Lower lobe of right lung (tissue), 2 donors: Measurements from ENCODE around the gene RASGRP2. TPM values are rescaled to one million over a fixed set of nuclear protein-coding genes. Genes with fewer than 3 reads are reported as not detected.

ENCODE experiments used
- ATAC-seq, 2 donors: fragments of 200-7000 bp; cut with Tn5 transposase; one replicate each; pipeline ENCODE4 v1.9.1; 2020 to 2022; ENCODE audit warnings: mild to moderate bottlenecking in 2 of 2, moderate library complexity in 2 of 2
- DNase-seq: peaks from one replicate; pipeline ENCODE4 v3.0.0-alpha.2; 2020
- H3K27ac ChIP-seq: fragments of 200-600 bp; one replicate; pipeline ENCODE4 v1.8.0; 2022
- H3K27me3 ChIP-seq: fragments of 200-600 bp; one replicate; pipeline ENCODE4 v1.8.0; 2022; ENCODE audit warnings: low read depth
- H3K36me3 ChIP-seq: fragments of 200-600 bp; one replicate; pipeline ENCODE4 v1.8.0; 2022; ENCODE audit warnings: mild to moderate bottlenecking
- H3K4me1 ChIP-seq: fragments of 200-600 bp; one replicate; pipeline ENCODE4 v1.8.0; 2022
- H3K4me3 ChIP-seq: fragments of 200-600 bp; one replicate; pipeline ENCODE4 v1.8.0; 2022; ENCODE audit warnings: mild to moderate bottlenecking
- H3K9me3 ChIP-seq: fragments of 200-600 bp; one replicate; pipeline ENCODE4 v1.8.0; 2022
- intact Hi-C: fragments of 100-400 bp; cut with DNase I; formaldehyde crosslinking; loops from one replicate; pipeline ENCODE4 v1.11.0; 2022
- total RNA-seq: library from RNA; stranded (reverse); fragmentation: NEBNext Ultra II Directional; extraction: Animal tissue kit (Norgen Biotek cat#: 25700); gene quantifications from one replicate; pipeline ENCODE4 v1.2.1, GENCODE V29; 2021
- TF ChIP-seq, protein P1 (sequence below): fragments of 200-600 bp; IDR thresholded peaks from one replicate; pipeline ENCODE4 v1.8.0; 2022; ENCODE audit warnings: antibody characterized with exemption, mild to moderate bottlenecking
- donor health status: DM: no; HTN: yes; CAD: no; lungs with severe emphysema.

Gene RASGRP2
- total RNA-seq, 1 donor from 2014 or later, result 30.4 TPM

DNA sequence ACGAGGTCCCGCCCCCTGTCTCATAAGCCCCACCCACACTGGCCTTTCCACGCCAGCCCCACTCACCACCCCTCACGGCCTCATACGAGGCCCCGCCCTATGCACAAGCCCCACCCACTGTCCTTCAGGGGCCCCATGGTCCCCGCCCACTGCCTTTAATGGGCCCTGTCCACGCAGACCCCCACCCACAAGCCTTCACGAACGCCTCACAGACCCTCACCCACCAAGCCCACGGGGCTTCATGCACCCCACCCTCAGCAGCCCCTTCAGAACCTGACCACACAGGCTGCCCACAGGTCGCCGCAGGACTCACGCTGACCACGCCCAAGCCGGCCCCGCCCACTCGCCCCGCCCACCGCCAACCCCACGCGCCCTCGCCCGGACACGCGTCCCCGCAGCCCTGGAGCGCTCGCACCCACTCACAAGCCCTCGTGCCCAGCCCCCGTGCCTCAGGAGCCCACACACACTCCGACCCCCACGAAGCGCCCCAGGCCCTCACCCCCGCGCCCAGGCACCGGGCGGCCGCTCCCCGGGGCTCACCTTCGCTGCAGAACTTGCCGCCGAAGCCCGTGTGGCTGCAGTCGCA is 31.4 kb downstream of the RASGRP2 start:
- TF ChIP-seq, protein P1, sequence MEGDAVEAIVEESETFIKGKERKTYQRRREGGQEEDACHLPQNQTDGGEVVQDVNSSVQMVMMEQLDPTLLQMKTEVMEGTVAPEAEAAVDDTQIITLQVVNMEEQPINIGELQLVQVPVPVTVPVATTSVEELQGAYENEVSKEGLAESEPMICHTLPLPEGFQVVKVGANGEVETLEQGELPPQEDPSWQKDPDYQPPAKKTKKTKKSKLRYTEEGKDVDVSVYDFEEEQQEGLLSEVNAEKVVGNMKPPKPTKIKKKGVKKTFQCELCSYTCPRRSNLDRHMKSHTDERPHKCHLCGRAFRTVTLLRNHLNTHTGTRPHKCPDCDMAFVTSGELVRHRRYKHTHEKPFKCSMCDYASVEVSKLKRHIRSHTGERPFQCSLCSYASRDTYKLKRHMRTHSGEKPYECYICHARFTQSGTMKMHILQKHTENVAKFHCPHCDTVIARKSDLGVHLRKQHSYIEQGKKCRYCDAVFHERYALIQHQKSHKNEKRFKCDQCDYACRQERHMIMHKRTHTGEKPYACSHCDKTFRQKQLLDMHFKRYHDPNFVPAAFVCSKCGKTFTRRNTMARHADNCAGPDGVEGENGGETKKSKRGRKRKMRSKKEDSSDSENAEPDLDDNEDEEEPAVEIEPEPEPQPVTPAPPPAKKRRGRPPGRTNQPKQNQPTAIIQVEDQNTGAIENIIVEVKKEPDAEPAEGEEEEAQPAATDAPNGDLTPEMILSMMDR, result no peak

DNA sequence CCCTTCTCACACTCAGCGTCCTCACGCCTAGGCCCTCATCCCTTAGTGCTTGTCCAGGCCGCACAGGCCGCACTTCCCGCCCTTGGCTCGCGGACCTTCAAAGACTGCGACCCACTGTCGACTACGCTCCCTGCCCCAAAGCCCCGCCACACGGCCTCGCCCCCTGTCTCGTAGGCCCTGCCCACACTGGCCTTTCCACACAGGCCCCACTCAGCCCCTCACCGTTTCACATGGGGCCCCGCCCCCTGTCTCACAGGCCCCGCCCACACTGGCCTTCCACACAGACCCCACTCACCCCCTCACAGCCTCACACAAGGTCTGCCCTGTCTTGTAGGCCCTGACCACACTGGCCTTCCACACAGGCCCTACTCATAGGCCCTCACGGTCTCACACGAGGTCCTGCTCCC is 32.0 kb downstream of the RASGRP2 start:
- no peaks in the 10 kb centered on the region for H3K9me3 ChIP-seq
- intact Hi-C loops, result no loop called here
- H3K36me3 ChIP-seq, result no peaks in the 10 kb centered on the region
- TF ChIP-seq, protein P1, result no peak
- H3K27me3 ChIP-seq, result peaks cover 95% of the 10 kb centered on the region
- ATAC-seq, result peak in 1 of 2 donors; percentile 23
- no peak for DNase-seq
- H3K4me1 ChIP-seq, result no peaks in the 10 kb centered on the region
- no peak overlapping the region for H3K4me3 ChIP-seq
- no peak overlapping the region for H3K27ac ChIP-seq

More for the DNA sequence above, 31.4 kb downstream of the RASGRP2 start:
- H3K4me1 ChIP-seq, result no peaks in the 10 kb centered on the region
- no peaks in the 10 kb centered on the region for H3K36me3 ChIP-seq
- ATAC-seq (no peak), DNase-seq (no peak)
- no peak overlapping the region for H3K27ac ChIP-seq
- no peaks in the 10 kb centered on the region for H3K9me3 ChIP-seq
- peaks cover 95% of the 10 kb centered on the region for H3K27me3 ChIP-seq
- H3K4me3 ChIP-seq, result no peak overlapping the region
- intact Hi-C loops, result no loop called here

DNA sequence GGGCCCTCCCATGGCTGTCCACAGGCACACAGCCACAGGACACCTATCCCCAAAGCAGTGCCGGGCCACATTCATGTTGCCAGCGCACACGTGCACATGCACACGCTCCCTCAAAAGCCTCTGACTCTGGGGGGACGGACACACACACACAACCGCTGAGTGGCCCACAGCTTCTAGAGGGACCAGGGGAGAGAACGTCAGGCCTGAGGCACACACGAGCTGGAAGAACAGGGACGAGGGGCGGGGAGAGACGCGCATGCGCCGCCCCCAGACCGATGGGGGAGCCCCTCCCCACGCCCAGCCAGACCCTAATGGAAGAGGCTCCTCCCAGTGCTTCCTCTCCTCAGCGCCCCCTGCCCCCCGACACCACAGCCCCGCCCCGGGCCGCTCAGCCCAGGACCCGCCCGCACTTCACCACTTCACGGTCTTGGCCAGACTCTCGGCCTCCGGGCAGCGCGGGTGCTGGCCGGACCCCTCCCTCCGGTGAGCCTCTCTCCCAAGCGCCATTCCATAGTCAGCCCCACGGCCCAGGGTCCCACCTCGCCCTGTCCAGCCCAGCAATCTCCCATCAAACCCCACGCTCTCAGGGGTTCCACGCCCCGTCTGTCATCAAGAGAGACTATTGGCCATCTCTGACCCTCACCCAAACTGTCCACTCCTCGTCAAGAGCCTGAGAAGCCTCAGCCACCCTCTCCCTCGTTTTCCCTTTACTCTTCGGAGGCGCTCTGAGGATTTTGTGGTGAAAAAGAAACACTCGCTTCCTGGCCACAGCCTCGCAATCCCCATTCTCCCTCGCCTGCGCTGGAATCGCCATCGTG is 32.6 kb downstream of the RASGRP2 start:
- ATAC-seq, result peak; percentile 5 to 19
- H3K4me3 ChIP-seq, result no peak overlapping the region
- H3K27ac ChIP-seq, result no peak overlapping the region
- no peak for DNase-seq
- H3K27me3 ChIP-seq, result peaks cover 92% of the 10 kb centered on the region
- intact Hi-C loops, result no loop called here
- no peaks in the 10 kb centered on the region for H3K36me3 ChIP-seq
- no peaks in the 10 kb centered on the region for H3K4me1 ChIP-seq
- no peaks in the 10 kb centered on the region for H3K9me3 ChIP-seq
- TF ChIP-seq, protein P1, result no peak

DNA sequence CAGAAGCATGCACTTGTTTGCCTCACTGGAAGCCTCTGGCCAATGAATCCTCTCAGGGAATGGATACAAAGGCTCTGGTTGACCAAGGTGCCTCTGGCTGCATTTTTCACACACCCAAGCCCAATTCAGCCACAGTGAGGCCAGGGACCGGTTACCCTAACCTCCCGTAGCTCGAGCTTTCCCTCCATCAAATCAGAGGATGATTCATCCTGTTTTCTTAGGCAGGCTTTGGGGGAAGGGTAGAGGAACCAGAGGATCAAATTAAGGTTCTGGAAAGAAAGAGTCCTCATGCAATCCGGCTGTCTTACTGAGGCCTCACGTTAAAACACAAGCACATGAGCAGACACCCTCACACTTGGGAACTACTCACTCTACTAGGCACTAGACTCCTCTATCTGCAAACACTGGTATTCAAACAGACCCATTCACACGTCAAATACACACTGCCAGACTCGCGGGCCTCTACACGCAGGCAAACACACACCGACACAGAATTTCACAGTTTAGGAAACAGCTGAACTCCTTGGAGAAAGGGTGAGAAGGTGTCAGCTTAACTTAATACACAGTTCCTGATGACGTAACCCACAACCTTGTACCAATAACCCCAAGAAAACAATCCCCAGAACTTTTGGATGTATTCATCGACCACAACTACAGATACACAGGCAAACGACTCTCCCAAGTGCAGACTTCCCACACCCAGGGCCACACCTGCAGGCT is 33.4 kb downstream of the RASGRP2 start:
- intact Hi-C loops, result no loop called here
- no peaks in the 10 kb centered on the region for H3K36me3 ChIP-seq
- no peak overlapping the region for H3K4me3 ChIP-seq
- H3K4me1 ChIP-seq, result no peaks in the 10 kb centered on the region
- DNase-seq (no peak), ATAC-seq (peak in 1 of 2 donors; percentile 5)
- H3K27ac ChIP-seq, result no peak overlapping the region
- H3K27me3 ChIP-seq, result peaks cover 84% of the 10 kb centered on the region
- TF ChIP-seq, protein P1, result no peak
- H3K9me3 ChIP-seq, result no peaks in the 10 kb centered on the region

DNA sequence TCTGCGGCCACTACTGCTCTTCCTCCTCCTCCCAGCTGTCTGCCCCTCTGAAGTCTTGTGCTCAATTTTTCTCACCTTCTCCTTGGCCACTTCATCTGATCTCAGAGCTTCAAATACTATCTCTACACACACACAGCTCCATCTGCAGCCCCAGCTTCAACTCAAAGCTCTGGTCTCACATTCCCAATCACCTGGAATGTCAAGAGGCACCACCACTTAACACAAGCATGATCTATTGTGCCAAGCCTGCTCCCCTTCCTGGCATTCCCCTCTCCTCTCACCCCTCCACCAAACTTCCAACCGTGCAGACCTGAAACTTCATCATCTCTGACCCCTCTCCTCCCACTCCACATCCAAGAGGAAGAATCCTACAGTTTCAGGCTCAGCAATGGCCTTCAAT is 38.4 kb downstream of the RASGRP2 start:
- H3K9me3 ChIP-seq, result no peaks in the 10 kb centered on the region
- no peak for DNase-seq
- H3K4me3 ChIP-seq, result no peak overlapping the region
- intact Hi-C loops, result no loop called here
- ATAC-seq, result no peak
- H3K27me3 ChIP-seq, result peaks cover 43% of the 10 kb centered on the region
- no peaks in the 10 kb centered on the region for H3K4me1 ChIP-seq
- H3K36me3 ChIP-seq, result no peaks in the 10 kb centered on the region
- TF ChIP-seq, protein P1, result no peak
- H3K27ac ChIP-seq, result no peak overlapping the region
